ENCODE measurements around the gene ANXA1. TPM values are rescaled to one million over a fixed set of nuclear protein-coding genes. Genes with fewer than 3 reads are reported as not detected.
"Not testable (repeated sequence)": the region's sequence is repeated elsewhere in the genome, so short reads cannot be mapped to it uniquely, and the experiment has no call there.

The ANXA1 gene, protein sequence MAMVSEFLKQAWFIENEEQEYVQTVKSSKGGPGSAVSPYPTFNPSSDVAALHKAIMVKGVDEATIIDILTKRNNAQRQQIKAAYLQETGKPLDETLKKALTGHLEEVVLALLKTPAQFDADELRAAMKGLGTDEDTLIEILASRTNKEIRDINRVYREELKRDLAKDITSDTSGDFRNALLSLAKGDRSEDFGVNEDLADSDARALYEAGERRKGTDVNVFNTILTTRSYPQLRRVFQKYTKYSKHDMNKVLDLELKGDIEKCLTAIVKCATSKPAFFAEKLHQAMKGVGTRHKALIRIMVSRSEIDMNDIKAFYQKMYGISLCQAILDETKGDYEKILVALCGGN
- total RNA-seq = 519 and 682 TPM in 2 replicates

DNA sequence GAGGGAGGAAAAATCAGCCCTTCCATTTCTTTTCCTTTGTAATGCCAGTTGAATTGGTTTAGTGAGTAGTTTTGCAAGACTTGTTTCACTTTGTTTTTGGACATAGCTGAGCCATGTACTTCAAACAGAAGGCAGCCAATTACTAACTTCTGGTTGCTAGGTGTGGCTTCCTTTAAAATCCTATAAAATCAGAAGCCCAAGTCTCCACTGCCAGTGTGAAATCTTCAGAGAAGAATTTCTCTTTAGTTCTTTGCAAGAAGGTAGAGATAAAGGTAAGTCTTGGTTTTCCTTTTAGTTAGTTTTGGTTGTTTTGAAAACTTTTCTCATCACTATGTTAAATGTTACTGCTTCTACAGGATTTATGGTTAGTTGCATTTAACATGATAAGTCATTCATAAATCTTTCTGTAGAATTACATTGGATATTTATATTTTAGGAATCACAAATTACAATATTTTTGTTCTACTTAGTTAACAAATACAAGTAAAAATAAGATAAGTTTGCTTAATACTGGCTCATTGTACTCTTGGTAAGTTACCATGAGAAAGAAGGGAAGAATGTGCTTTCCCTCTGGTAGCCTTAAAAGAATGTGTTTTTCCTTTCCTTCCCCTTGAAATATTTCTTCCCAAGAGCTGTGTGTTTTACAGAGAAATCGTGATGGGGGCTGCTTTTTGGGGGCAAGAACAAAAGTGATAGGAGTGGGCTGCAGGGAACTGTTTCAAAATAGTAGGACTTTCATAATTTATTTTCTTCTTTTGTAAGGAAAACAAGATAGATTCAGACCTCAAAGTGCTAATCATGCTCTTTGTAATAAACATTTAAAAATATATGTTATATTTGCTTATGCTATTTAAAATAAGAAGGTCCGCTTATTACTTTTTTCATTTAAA lies at the start of gene ANXA1:
TSS of gene ANXA1 (plus strand) at position 213 of the 890 bp plus-strand sequence. CDS start 6,671 bp downstream, outside the sequence.
- peak; percentile 80 for DNase-seq (ENCODE audit: extremely low read depth, low read depth, low spot score)

DNA sequence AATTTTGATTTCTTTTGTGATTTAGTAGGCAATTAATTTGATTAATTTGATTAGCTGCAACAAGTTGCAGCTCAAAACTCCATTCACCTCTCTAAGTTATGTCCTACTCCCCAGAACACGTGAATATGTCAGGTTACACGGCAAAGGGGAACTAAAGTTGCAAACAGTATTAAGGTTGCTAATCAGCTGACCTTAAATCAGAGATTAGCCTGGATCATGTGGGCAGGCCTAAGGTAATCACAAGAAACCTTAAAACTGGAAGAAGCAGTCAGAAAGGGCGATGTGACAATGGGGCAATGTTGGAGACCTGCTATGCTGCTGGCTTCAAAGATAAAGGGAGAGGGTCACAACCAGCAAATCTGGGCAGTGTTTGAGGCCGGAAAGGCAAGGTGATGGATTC lies 47.3 kb upstream of the ANXA1 start:
- no peak for DNase-seq (ENCODE audit: extremely low read depth, low read depth, low spot score)

DNA sequence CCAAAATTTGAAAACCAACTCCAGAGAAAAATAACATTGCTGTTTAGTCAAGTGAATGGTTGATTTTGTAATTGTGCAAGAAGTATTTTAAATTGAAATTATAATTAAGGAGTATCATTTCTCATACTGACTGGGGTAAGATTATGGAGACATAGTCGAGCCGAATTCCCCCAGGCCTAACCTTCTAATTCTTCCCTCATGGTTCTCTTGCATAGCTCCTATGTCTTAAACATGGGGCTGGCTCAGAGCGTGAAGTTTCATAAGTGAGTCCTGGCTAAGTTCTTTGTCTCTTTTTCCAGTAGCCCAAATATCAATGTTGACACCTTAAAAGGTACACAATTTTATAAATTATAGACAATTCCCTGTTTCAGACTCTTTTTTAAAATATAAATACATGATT lies 46.7 kb upstream of the ANXA1 start:
- no peak for DNase-seq (ENCODE audit: extremely low read depth, low read depth, low spot score)

DNA sequence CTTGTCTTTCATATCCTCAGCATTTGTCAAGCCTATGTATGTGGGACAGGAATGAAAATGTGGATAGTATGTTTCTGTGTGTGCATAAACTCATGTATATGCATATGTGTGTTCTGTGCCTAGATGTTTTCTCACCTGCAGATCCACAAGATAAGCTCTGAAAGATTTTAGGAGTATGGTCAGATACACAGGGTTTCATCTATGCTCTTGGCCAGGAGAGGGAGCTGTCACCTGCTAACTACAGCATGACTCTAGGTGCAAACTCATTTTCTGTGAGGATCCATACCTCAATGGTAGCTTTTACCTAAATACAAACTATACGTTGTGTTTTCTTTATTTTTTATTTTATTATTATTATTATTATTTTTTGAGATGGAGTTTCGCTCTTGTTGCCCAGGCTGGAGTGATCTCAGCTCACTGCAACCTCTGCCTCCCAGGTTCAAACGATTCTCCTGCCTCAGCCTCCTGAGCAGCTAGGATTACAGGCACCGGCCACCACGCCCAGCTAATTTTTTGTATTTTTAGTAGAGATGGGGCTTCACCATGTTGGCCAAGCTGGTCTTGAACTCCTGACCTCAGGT lies 44.1 kb upstream of the ANXA1 start:
- DNase-seq (ENCODE audit: extremely low read depth, low read depth, low spot score) = not testable (repeated sequence)

DNA sequence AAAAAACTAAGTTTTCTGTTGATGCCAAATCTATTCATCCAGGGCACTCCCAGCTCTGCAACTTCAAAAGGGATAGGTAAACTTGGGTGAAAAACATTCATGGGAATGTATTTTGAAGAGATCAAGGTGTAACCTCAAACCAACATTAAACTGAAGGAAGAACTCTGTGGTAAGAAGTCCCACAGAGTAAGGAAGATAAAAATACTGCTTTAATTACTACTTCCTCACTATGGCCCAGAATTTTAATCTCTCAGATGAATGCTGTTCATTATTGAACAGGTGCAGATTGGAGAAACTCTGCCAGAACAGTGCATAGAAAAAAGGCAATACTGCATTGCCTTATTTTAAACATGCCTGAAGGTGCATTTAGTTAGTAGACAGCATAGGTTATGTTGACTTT lies 37.6 kb upstream of the ANXA1 start:
- DNase-seq (ENCODE audit: extremely low read depth, low read depth, low spot score) = no peak

DNA sequence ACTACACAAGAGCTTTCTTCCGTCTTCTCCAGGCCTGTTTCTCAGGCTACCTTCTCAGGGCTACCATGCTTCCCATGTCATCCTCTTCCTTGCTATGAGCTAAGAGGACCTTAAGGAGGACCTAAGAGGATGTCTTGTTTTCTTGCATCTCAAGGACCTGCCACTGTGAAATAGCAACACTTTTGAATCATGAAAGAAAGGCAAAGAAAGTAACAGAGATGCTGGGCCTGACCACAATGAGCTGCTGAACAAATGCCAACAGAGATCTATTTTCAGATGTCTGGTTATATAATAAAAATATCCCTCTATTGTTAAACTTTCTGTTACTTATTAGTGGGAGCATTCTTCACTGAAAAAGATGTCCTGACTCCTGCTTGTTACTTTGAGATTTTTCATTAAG lies 36.7 kb upstream of the ANXA1 start:
- DNase-seq (ENCODE audit: extremely low read depth, low read depth, low spot score) = no peak

DNA sequence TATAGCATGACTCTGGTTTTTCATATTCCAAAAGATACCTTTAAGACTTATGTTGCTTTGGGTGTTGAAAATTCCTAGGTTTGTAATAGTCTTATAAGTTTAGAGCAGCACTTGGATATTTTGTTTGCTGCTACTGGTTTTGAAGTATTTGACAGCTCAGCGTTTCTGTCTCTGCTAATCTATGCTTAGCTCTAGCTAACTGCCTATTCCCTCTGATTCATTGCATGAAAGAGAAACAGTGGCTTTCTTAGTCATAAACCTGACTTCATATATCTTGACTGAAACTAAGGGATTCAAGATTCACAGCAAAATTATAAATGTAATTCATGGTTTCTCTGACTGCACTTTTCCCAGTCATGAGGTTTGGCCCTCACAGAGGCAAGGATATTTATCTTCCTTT lies 35.6 kb upstream of the ANXA1 start:
- no peak for DNase-seq (ENCODE audit: extremely low read depth, low read depth, low spot score)

DNA sequence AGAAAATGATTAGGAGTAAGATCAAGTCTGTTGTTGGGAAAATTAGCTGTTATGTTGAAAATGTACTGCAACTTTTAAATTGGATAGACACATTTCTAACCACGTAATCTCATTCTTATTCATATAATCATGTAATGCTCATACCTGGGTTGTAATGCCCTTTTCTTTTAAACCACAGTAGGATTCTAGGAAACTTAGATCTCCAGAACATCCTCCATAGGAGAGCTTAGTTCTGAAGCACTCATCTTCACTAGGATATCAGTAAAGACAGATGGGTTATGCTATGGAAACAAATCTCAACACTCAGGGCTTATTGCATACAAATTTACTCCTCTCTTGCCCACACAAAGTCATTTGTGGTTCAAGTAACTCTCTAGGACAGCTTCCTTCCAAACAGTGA lies 34.8 kb upstream of the ANXA1 start:
- DNase-seq (ENCODE audit: extremely low read depth, low read depth, low spot score) = no peak

DNA sequence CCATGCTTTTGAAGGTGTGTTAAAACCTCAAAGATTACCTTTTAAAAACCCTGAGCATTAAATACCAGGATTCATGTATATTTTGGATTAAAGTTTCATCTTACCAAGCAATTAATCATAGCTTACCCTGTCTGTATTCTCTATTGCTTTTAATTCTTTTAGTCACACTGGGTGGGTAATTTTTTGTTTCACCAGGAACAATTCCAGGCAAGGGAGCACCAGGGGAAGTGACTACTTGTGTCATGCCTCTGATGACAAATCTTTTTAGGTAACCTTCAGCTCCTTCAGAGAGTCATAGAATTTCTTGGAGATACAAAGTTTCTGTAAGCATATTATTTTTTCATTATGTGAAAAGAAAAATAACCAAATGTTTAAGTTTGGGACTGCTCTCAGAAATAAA lies 33.4 kb upstream of the ANXA1 start:
- no peak for DNase-seq (ENCODE audit: extremely low read depth, low read depth, low spot score)

DNA sequence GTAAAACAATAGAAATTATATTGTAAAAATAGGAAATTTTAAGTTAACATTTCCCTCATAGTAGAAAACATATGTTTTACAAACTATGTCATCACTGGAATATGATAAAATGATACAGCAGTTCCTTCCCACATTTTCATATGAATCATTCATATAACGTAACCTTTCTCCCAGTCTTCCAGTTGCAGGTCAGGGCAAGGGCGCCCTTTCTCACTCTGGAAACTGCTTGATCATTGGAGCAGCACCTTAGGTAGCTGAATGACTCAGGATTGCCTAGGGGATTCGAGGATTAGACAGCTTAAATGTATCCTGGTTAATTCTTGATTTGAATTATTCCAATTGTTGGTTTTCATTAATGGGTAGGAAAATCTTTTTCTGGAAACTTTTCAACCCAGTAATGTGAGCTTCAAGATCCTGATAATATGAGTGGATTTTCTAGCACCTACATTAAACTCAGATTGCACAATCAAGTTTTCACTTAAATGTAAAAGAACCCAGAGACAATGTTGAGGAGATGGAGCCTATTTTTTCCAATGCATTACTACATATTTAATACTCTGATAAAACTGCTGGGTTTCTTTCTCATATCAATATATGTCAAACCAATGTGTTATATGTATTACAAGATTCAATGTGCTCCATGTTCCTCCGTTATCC lies 32.6 kb upstream of the ANXA1 start:
- DNase-seq (ENCODE audit: extremely low read depth, low read depth, low spot score) = no peak

DNA sequence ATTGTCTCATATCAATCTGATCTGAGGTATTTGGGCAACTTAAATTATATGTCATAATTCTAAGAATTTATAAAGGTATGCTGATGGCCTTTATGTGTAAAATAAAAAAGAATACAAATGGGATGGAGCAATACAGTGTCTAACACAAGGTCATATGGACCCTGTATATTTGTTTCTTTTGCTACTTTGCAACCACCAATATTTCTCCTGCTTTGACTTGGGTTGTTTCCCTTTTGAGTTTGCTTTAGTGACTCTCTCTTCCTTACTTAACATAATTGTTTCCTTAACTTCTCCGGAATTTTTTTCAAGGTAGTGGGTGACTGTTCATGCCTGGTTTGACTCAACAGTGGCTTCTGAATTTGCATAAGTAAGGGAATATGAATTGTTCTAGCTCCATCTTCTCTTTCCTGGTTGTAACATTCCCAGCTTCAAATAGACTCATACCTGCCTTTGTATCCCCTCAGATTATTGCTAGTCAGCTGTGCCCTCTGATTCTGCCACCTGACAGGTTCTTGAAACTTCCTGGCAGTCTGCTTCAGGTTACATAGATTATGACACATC lies 30.2 kb upstream of the ANXA1 start:
- DNase-seq (ENCODE audit: extremely low read depth, low read depth, low spot score) = no peak

DNA sequence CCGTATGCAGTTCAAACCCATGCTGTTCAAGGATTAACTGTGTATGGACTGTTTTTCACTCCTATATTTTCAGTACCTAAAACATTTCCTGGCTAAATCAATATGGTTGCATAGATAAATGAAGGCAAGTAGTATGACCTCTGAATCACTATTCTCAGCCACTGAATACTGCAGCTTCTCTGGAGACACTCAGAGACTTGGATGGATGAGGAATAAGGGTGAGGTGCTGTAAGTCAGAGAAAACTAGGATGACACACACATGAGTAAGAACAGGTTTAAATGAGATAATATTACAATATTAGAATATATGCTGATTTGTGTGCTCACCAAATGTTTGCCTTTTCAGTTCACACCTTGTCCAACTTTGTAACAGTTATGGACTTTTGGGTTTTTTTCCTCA lies 26.0 kb upstream of the ANXA1 start:
- no peak for DNase-seq (ENCODE audit: extremely low read depth, low read depth, low spot score)

DNA sequence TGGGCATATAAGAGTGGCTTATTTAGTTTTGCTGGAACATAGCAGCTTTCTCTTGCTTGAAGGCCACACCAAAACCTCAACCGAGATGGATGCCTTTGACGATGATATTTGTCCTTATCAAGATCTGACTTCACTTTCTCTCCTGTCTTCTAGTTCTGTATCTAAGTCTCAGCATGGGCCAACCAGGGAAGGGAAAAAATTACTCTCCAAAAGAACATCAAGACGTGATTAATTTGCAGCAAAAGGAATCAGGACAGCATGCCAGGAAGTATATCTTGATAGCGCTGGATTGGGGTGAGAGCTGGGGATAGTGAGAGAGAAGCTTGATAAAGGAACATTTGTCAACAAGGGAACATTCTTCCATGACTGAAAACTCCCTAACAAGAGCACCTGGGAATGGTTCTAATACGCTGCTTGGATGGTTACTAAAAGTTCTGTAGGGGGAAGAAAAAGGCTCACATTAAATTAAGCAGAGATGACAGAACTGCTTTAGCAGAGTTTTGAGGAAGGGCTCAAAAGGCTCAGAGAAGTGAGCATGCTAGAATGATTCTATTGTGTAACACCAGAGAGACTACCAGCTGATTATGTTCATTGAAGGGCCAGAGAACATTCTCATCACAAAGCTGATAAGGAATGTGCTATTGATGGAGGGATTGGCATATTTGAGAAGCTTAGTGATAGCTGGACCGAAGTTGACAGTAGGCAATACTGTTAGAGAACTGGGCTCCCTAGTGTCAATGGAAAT lies 21.6 kb upstream of the ANXA1 start:
- DNase-seq (ENCODE audit: extremely low read depth, low read depth, low spot score) = no peak

DNA sequence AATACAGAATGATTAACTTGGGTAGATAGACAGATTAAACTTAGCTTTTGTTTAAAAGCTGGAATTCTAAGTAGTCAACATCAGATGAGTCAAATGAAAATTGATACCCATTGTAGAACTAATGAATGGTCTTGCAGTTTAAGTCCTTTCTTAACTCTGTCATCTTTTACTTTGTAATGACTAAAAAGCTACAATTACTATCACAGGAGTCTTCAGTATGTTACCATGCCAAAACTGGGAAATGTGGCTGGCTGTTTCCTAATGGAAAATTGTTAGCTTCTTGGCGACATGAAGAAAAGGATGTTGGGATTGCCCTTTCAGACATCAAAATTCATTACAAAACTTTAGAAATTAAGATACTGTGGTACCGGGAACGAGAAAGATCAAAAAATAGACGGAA lies 20.2 kb upstream of the ANXA1 start:
- no peak for DNase-seq (ENCODE audit: extremely low read depth, low read depth, low spot score)

DNA sequence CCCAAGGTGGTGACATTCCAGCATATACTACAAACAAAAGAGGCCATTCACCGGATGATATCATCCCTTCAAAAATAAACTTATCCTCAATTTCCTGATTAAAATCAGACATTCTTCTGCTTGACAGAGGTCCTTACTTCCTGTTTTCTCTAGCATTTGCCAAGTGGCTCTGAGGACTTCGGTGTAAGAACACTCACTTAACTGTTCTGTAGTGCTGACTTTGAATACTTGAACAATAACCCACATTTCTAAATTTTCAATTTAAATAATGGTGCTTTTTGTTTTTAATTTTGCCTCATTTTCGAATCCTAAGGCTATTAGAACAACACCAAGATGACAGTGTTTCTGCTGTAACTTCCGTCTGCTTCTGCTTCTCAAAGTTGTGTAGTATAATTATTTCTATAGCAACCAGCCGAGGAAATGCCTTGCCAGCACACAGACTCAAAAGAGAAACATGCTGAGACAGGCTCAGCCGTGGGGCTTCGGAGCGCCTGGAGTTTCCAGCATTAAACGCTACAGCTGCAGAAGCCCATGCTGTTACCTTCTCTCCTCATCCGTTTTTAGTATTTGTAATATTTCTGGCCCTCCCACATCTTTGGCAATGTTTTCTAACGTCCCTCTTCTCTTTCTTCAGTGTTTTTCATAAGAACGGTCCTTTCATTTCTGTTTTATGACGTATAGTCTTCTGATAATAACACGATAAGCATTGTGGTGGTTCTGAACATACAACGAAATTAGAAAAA lies 19.5 kb upstream of the ANXA1 start:
- peak; percentile 87 for DNase-seq (ENCODE audit: extremely low read depth, low read depth, low spot score)

DNA sequence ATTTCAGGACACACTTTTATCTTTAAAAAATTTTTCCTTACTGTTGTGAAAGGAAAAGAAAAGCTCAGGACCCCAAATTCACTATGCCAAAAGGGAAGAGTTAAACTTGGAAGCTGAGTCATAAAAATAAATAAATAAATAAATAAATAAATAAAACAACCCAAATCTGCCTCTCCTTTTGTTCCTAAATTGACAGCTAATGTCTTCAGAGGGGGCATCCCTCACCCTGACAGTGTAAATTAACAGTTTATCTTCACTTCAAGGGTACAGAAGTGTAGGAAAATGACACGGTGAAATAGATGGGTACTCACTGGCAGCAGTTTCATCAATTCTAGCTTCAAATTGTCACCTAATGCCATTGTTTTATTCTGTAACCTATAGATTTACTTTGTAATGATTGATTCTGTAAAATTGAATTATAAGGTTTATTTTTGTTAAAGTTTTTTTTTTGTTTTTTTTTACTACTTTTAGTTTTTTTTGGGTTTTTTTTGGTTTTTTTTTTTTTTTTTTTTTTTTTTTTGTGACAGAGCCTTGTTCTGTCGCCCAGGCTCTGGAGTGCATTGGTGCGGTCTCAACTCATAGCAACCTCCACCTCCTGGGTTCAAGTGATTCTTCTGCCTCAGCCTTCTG lies 18.5 kb upstream of the ANXA1 start:
- DNase-seq (ENCODE audit: extremely low read depth, low read depth, low spot score) = no peak

DNA sequence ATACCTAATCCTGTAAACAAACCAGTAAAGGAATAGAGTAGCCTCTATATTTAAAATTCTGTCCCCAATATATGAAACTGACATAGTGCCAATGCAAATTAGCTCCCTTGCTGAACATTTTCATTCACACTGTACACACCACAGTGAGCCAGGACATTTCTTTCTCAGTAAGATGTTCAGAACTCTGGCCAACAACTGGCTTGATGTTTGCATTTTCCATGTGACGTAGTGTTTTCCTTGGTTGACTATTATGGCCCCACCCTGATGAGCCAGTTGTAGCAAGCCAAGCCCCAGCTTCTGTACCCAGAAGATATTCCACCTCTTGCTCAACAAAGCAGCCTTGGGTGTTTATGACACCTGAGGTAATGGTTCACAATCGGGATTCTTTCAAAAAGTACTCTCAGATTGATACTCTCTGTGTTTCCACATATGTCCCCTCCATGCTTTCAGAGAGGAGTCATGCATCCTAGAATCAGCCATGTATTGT lies 17.7 kb upstream of the ANXA1 start:
- DNase-seq (ENCODE audit: extremely low read depth, low read depth, low spot score) = no peak

DNA sequence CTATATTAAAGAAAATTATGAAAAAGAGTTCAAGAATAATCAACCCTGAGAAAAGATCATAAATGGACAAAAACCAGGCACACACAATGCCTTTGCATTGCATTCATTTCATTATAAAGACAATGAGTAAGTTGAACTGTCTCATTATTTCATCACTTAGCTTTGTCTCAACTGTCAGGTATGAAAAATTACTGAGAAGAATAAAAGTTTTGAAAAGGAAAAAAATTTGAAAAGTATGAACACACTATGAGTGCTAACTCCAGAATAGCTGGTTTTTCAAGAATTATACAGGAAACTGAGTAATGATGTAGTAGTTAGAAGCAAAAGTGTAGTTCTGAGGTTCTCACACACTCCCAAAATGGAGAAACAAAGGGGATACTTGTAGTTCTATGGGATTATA lies 16.3 kb upstream of the ANXA1 start:
- no peak for DNase-seq (ENCODE audit: extremely low read depth, low read depth, low spot score)
